Stimulated activated CD8-positive, alpha-beta memory T cell treated with anti-CD3 and anti-CD28 coated beads, Interleukin-12 subunit alpha, Interleukin-12 subunit beta, amount 100 ng/mL, for 4 hours (primary cell): ENCODE data around the gene CAD.
"Not testable (repeated sequence)": the region's sequence is repeated elsewhere in the genome, so short reads cannot be mapped to it uniquely, and the experiment has no call there.

ENCODE experiments used
- DNase-seq: peaks from one replicate; pipeline ENCODE4 v3.0.0-alpha.2; 2020; ENCODE audit warnings: low read depth

CAD gene

GRCh38 chr2:27217173-27218121 is at the start of gene CAD:
CAD (plus strand) TSS chr2:27217369; CDS start chr2:27217552, 183 bp downstream.
- DNase-seq, result peak; percentile 84

GRCh38 chr2:27170581-27171337 is 46.4 kb upstream of the CAD start:
- DNase-seq, result no peak

GRCh38 chr2:27171351-27171848 is 45.8 kb upstream of the CAD start:
- no peak for DNase-seq

- DNase-seq, result no peak
Measured at GRCh38 chr2:27174638-27175037, 42.5 kb upstream of the CAD start.

GRCh38 chr2:27175330-27175729 is 41.8 kb upstream of the CAD start:
- no peak for DNase-seq

GRCh38 chr2:27175781-27176180 is 41.4 kb upstream of the CAD start:
- DNase-seq, result not testable (repeated sequence)

- no peak for DNase-seq
Measured at GRCh38 chr2:27177441-27178351, 39.5 kb upstream of the CAD start.

- no peak for DNase-seq
Measured at GRCh38 chr2:27178469-27178868, 38.7 kb upstream of the CAD start.

- no peak for DNase-seq
Measured at GRCh38 chr2:27179344-27180000, 37.7 kb upstream of the CAD start.

GRCh38 chr2:27182346-27182745 is 34.8 kb upstream of the CAD start:
- DNase-seq, result no peak

- DNase-seq, result no peak
Measured at GRCh38 chr2:27184115-27184514, 33.1 kb upstream of the CAD start.

GRCh38 chr2:27185331-27186026 is 31.7 kb upstream of the CAD start:
- no peak for DNase-seq

- DNase-seq, result no peak
Measured at GRCh38 chr2:27186613-27187345, 30.4 kb upstream of the CAD start.

- no peak for DNase-seq
Measured at GRCh38 chr2:27189989-27190388, 27.2 kb upstream of the CAD start.

- no peak for DNase-seq
Measured at GRCh38 chr2:27191070-27191829, 25.9 kb upstream of the CAD start.

- DNase-seq, result no peak
Measured at GRCh38 chr2:27194538-27195354, 22.4 kb upstream of the CAD start.

- not testable (repeated sequence) for DNase-seq
Measured at GRCh38 chr2:27195799-27196198, 21.4 kb upstream of the CAD start.

GRCh38 chr2:27198068-27198467 is 19.1 kb upstream of the CAD start:
- DNase-seq, result not testable (repeated sequence)
